Colonic mucosa (tissue), 4 donors: Measurements from ENCODE around the gene ALKBH7. TPM values are rescaled to one million over a fixed set of nuclear protein-coding genes. Genes with fewer than 3 reads are reported as not detected.

Source experiments
- DNase-seq: peaks from one replicate; pipeline ENCODE4 v3.0.0-alpha.2; 2020
- H3K27ac ChIP-seq: fragments of 200-600 bp; one replicate; pipeline ENCODE4 v1.8.0; 2021
- H3K27me3 ChIP-seq: fragments of 200-600 bp; one replicate; pipeline ENCODE4 v1.8.0; 2021
- H3K36me3 ChIP-seq: fragments of 200-600 bp; one replicate; pipeline ENCODE4 v1.8.0; 2021
- H3K4me1 ChIP-seq: fragments of 200-600 bp; one replicate; pipeline ENCODE4 v1.8.0; 2021; ENCODE audit warnings: mild to moderate bottlenecking
- H3K4me3 ChIP-seq: fragments of 200-600 bp; one replicate; pipeline ENCODE4 v1.8.0; 2021
- H3K9ac ChIP-seq, 2 donors: one replicate each; pipeline ENCODE4 v1.7.0; 2013; ENCODE audit warnings: control low read depth in 2 of 2, low read depth in 2 of 2, low read length in 2 of 2
- H3K9me3 ChIP-seq: fragments of 200-600 bp; one replicate; pipeline ENCODE4 v1.8.0; 2021
- CTCF ChIP-seq: fragments of 200-600 bp; IDR thresholded peaks from one replicate; pipeline ENCODE4 v1.8.0; 2022; ENCODE audit warnings: antibody characterized with exemption, mild to moderate bottlenecking
- intact Hi-C: fragments of 100-400 bp; cut with DNase I; formaldehyde crosslinking; loops from one replicate; pipeline ENCODE4 v1.14.1; 2022
- total RNA-seq, 2 donors: library from RNA; stranded (reverse); fragmentation: NEBNext Ultra II Directional in 1 of 2; extraction: Animal tissue kit (Norgen Biotek cat#: 25700) in 1 of 2; gene quantifications; one replicate each; pipeline ENCODE4 v1.2.1, GENCODE V29; 2021
- donor health status: healthy.
- donor health status: DM: no; HTN: no; CAD: no.
- donor health status: DM: no; HTN: no; CAD: no.

The ALKBH7 gene
- total RNA-seq, 2 donors from 2014 or later = 135 to 150 TPM

DNA sequence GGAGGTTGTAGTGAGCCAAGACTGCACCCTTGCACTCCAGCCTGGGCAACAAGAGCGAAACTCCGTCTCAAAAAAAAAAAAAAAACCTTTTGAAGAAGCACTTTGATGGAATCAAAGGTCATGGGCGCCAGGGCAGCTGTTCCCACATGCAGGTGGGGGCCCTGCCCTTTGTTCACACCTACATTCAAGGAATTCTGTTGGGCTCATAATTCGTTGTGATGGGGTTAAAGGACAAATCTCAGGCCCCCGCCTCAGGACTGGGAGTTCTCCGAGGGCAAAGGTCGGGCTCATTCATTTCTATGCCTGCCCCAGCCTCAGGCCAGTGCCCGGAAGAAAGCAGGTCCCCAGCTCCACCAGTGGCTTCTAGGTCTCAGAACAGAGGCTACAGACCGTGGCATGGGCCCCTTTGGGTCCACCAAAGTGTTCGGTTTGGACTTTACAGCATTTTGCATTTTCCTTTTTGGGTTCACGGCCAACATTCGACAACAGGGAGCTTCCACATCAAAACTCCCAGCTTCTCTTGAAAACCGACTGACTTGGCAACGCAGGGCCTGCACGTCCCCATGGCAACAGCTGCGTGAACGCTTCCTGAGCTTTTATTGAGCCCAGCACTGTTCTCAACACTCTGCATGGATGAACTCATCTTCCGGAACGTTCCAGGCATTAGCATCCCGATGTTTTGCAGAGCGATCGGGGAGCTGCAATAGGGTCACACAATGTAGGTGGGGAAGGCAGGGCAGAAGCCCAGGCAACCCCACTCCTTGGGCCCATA is 30.4 kb downstream of the ALKBH7 start:
- H3K4me3 ChIP-seq = no peak overlapping the region
- peaks cover 9% of the 10 kb centered on the region for H3K4me1 ChIP-seq
- H3K9me3 ChIP-seq = no peaks in the 10 kb centered on the region
- intact Hi-C loops = no loop called here
- H3K9ac ChIP-seq = peak overlapping the region in 1 of 2 donors; percentile 43
- H3K36me3 ChIP-seq = no peaks in the 10 kb centered on the region
- TF ChIP-seq CTCF = no peak
- DNase-seq = peak; percentile 89
- H3K27ac ChIP-seq = peak overlapping the region; percentile 73
- H3K27me3 ChIP-seq = no peaks in the 10 kb centered on the region

DNA sequence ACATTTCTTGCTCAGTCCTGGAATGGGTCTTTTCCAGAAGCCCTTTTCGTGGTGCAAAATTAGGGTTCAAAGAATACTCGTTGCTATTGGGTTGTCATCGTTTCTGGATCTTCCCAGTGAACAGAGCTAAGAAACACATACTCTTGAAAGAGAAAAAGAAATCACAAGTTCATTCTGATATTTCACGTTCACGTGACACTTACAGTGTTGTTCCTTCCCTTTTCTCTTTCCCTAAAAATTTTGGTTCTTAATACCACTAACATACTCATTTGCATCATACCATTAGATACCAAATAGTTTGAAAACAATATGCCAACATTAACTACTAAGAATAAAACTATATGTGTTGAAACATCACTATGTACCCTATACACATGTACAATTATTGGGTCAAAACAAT is 33.8 kb downstream of the ALKBH7 start:
- Histone ChIP-seq H3K36me3 (no peaks in the 10 kb centered on the region), H3K4me1 (peaks cover 9% of the 10 kb centered on the region), H3K9ac (no peak overlapping the region), H3K27ac (no peak overlapping the region), H3K9me3 (no peaks in the 10 kb centered on the region), H3K27me3 (no peaks in the 10 kb centered on the region), H3K4me3 (no peak overlapping the region)
- intact Hi-C loops = no loop called here
- DNase-seq = no peak
- TF ChIP-seq CTCF = no peak

DNA sequence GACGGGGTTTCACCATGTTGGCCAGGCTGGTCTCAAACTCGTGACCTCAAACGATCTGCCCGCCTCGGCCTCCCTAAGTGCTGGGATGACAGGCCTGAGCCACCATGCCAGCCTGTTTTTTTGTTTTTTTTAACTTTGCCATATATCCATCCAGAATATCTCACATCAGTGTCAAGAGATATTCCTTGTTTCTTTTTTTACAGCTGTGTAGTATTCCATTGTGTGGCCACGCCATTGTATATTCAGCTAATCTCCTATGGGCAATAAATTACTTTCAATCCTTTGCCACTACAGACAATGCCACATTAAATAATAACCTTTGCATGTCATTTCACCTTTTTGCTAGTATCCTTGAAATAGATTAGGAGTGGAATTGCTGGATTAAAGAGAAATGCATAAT is 36.8 kb downstream of the ALKBH7 start:
- Histone ChIP-seq H3K36me3 (no peaks in the 10 kb centered on the region), H3K27me3 (no peaks in the 10 kb centered on the region), H3K4me3 (no peak overlapping the region), H3K27ac (no peak overlapping the region), H3K9ac (no peak overlapping the region), H3K4me1 (no peaks in the 10 kb centered on the region), H3K9me3 (no peaks in the 10 kb centered on the region)
- no peak for DNase-seq
- no peak for TF ChIP-seq CTCF
- intact Hi-C loops = no loop called here

DNA sequence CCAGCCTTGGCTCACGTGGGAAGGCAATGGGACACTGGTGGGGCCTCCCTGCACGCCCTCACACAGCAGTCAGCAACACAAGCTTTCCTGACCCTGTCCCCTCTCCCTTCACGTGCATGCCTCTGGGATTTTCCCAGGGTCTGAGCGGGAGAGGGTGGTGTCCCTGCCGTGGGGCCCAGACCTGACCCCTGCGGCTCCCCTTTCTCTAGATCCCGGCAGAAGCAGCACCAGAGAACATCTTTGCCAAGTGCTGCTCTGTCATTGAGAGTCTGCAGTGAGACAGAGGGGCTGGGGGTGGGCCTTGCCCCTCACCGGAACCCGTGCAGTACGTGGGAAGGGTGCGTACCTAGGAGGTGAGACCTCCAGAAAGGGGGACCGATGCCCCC is 39.5 kb downstream of the ALKBH7 start:
- intact Hi-C loops = no loop called here
- H3K9me3 ChIP-seq = no peaks in the 10 kb centered on the region
- DNase-seq = no peak
- H3K36me3 ChIP-seq = peaks cover 22% of the 10 kb centered on the region
- no peaks in the 10 kb centered on the region for H3K27me3 ChIP-seq
- H3K4me3 ChIP-seq = no peak overlapping the region
- TF ChIP-seq CTCF = no peak
- H3K9ac ChIP-seq = no peak overlapping the region
- no peak overlapping the region for H3K27ac ChIP-seq
- H3K4me1 ChIP-seq = no peaks in the 10 kb centered on the region

GRCh38 chr19:6412447-6413091 is 40.0 kb downstream of the ALKBH7 start:
- peak; percentile 71 for TF ChIP-seq CTCF
- Histone ChIP-seq H3K4me3 (no peak overlapping the region), H3K27me3 (no peaks in the 10 kb centered on the region), H3K4me1 (no peaks in the 10 kb centered on the region), H3K36me3 (peaks cover 27% of the 10 kb centered on the region), H3K27ac (no peak overlapping the region), H3K9me3 (no peaks in the 10 kb centered on the region), H3K9ac (peak overlapping the region in 1 of 2 donors; percentile 24)
- intact Hi-C loops = no loop called here
- DNase-seq = peak; percentile 73
